GM21576 (cell line): ENCODE data around the gene BRD7.

Source experiments
- ATAC-seq: cut with Tn5 transposase; IDR thresholded peaks from one replicate; pipeline ENCODE4 v1.9.1; 2021; ENCODE audit warnings: mild to moderate bottlenecking, moderate library complexity; ENCODE audit not compliant: unreplicated experiment

BRD7 gene

GRCh38 chr16:50304467-50305440 is 64.0 kb downstream of the BRD7 start:
- ATAC-seq = no peak

- no peak for ATAC-seq
These were observed 65.0 kb downstream of the BRD7 start for GRCh38 chr16:50303605-50304466.

- ATAC-seq = no peak
These were observed 65.7 kb downstream of the BRD7 start for GRCh38 chr16:50303041-50303604.

- ATAC-seq = no peak
These were observed 66.2 kb downstream of the BRD7 start for GRCh38 chr16:50302472-50303005.

- no peak for ATAC-seq
These were observed 66.9 kb downstream of the BRD7 start for GRCh38 chr16:50301626-50302471.

- no peak for ATAC-seq
These were observed 67.7 kb downstream of the BRD7 start for GRCh38 chr16:50300942-50301625.

GRCh38 chr16:50299508-50300105 is 69.2 kb downstream of the BRD7 start:
- no peak for ATAC-seq

GRCh38 chr16:50298591-50299507 is 69.9 kb downstream of the BRD7 start:
- no peak for ATAC-seq

GRCh38 chr16:50298075-50298460 is 70.7 kb downstream of the BRD7 start:
- no peak for ATAC-seq

GRCh38 chr16:50297301-50298074 is 71.3 kb downstream of the BRD7 start:
- no peak for ATAC-seq

- ATAC-seq = no peak
These were observed 72.0 kb downstream of the BRD7 start for GRCh38 chr16:50296807-50297206.

GRCh38 chr16:50295541-50296132 is 73.2 kb downstream of the BRD7 start:
- no peak for ATAC-seq

GRCh38 chr16:50294955-50295354 is 73.8 kb downstream of the BRD7 start:
- ATAC-seq = no peak

GRCh38 chr16:50293994-50294855 is 74.6 kb downstream of the BRD7 start:
- no peak for ATAC-seq

- ATAC-seq = no peak
These were observed 75.6 kb downstream of the BRD7 start for GRCh38 chr16:50293041-50293783.
